Effector memory CD4-positive, alpha-beta T cell (primary cell): ENCODE results near the gene ARGLU1.
A peak's percentile ranks its signal among the peaks of the same experiment; 100 is the strongest.

ENCODE experiments used
- DNase-seq, 3 donors: peaks; one replicate each; pipeline ENCODE4 v3.0.0-alpha.2; 2020
- H3K27ac ChIP-seq: 2 replicates; pipeline ENCODE4 v1.7.0; 2013; ENCODE audit warnings: mild to moderate bottlenecking, low read length, moderate library complexity; ENCODE audit not compliant: insufficient read depth, poor library complexity, severe bottlenecking
- H3K27me3 ChIP-seq: replicated peaks from 2 replicates; pipeline ENCODE4 v1.7.0; 2013; ENCODE audit warnings: mild to moderate bottlenecking, low read length; ENCODE audit not compliant: insufficient read depth, control insufficient read depth, poor library complexity, severe bottlenecking
- H3K36me3 ChIP-seq: 2 replicates; pipeline ENCODE4 v1.7.0; 2013; ENCODE audit warnings: mild to moderate bottlenecking, low read length, moderate library complexity; ENCODE audit not compliant: control insufficient read depth, insufficient read depth
- H3K4me1 ChIP-seq: 2 replicates; pipeline ENCODE4 v1.7.0; 2013; ENCODE audit warnings: low read length, mild to moderate bottlenecking; ENCODE audit not compliant: control insufficient read depth, insufficient read depth, poor library complexity, severe bottlenecking
- H3K4me3 ChIP-seq: 2 replicates; pipeline ENCODE4 v1.7.0; 2013; ENCODE audit warnings: low read length, low read depth, mild to moderate bottlenecking; ENCODE audit not compliant: insufficient read depth, poor library complexity, severe bottlenecking
- H3K9me3 ChIP-seq: 2 replicates; pipeline ENCODE4 v1.7.0; 2013; ENCODE audit warnings: mild to moderate bottlenecking, low read length, moderate library complexity; ENCODE audit not compliant: control insufficient read depth
- total RNA-seq, 3 donors: gene quantifications; one replicate each; lab custom pipeline; 2026; lab: John Stamatoyannopoulos, UW

The ARGLU1 gene, protein sequence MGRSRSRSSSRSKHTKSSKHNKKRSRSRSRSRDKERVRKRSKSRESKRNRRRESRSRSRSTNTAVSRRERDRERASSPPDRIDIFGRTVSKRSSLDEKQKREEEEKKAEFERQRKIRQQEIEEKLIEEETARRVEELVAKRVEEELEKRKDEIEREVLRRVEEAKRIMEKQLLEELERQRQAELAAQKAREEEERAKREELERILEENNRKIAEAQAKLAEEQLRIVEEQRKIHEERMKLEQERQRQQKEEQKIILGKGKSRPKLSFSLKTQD
- total RNA-seq, result 304 to 434 (median 359) reads per million in 3 donors

DNA sequence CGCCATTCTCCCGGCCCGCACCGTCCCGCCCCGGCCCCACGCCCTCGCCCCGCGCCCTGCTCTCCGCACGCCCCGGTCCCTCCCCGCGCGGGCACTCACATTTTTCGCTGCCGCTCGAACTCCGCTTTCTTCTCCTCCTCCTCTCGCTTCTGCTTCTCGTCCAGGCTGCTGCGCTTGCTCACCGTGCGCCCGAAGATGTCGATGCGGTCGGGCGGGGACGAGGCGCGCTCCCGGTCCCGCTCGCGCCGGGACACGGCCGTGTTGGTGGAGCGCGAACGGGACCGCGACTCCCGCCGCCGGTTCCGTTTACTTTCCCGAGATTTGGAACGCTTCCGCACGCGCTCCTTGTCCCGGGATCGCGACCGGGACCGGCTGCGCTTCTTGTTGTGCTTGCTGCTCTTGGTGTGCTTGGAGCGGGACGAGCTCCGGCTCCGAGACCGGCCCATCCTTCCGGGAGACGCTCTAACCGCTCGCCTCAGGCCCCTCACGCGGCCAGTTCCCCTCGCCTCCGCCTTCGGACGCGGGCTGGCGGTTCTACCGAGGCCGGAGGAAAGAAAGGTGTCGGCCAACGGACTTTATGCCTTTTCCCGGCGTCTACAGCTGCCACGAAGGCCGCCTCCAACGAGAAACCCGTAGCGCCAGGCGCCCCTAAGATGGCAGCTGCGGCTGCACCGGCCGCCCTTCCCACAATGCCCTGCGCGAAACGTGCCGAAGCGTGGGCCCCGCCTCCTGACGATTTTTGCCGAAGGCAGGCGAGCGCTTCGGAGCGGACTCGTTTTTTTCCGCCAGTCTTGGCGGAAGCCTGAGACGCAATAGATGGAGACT is at the start of gene ARGLU1:
Gene ARGLU1 (minus strand): TSS at position 664 of the 825 bp plus-strand sequence. CDS start 218 bp downstream, at position 446.
- peaks cover 28% of the 10 kb centered on the region for H3K4me1 ChIP-seq

DNA sequence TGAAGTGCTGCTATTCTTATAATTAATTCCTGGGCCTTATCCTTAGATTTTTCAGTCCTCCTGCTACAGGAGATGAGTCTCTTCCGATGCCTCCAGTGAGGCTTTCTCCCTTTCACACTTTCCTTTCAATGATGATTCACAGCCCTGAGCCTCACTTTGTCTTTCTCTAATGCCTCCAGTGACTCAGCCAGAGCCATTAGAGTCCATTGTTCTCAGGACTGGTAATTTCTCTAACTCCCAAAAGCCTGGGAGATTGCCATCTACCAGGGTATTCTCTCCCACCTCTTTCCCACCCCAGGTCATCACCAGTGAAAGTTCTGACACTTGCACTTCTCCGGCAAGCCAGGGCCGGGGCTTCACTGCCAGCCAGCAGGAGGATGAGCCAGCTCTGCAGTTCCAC is 49.6 kb upstream of the ARGLU1 start:
- no peak overlapping the region for H3K4me3 ChIP-seq
- no peaks in the 10 kb centered on the region for H3K36me3 ChIP-seq
- H3K4me1 ChIP-seq, result peaks cover 5% of the 10 kb centered on the region
- H3K27ac ChIP-seq, result no peak overlapping the region
- no peaks in the 10 kb centered on the region for H3K27me3 ChIP-seq
- no peak for DNase-seq
- no peaks in the 10 kb centered on the region for H3K9me3 ChIP-seq

More for the DNA sequence above, at the start of gene ARGLU1:
- H3K4me3 ChIP-seq, result peak within 1 kb of the TSS; percentile 91
- H3K27me3 ChIP-seq, result no peaks in the 10 kb centered on the region
- H3K36me3 ChIP-seq, result no peaks in the 10 kb centered on the region
- H3K9me3 ChIP-seq, result no peaks in the 10 kb centered on the region
- peak; percentile 82 to 93 (median 92) for DNase-seq
- H3K27ac ChIP-seq, result peak within 1 kb of the TSS; percentile 96

- H3K27ac ChIP-seq, result no peak overlapping the region
- H3K9me3 ChIP-seq, result no peaks in the 10 kb centered on the region
- no peaks in the 10 kb centered on the region for H3K27me3 ChIP-seq
- DNase-seq, result no peak
- H3K36me3 ChIP-seq, result no peaks in the 10 kb centered on the region
- no peak overlapping the region for H3K4me3 ChIP-seq
- peaks cover 5% of the 10 kb centered on the region for H3K4me1 ChIP-seq
Measured at GRCh38 chr13:106616729-106617128, 48.8 kb upstream of the ARGLU1 start.

DNA sequence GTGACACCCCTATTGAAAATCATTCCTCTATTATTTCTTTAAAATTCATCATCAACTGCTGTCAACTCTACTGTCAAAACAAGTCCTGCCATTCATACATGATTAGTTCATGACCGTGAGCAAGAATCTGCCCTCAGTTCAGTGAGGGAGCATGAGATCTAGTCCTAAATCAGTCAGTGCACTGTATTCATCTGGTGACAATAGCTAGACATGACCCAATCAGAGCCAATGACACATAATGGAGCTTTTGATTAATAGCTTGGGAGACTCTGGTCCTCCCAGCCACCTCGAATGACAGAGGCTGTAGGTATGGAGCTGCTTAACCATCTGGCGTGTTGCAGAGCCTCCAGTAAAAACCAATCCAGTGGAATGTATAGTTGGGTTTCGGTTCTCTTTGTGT is 46.9 kb upstream of the ARGLU1 start:
- no peak for DNase-seq
- no peaks in the 10 kb centered on the region for H3K9me3 ChIP-seq
- H3K27me3 ChIP-seq, result no peaks in the 10 kb centered on the region
- no peak overlapping the region for H3K4me3 ChIP-seq
- H3K36me3 ChIP-seq, result no peaks in the 10 kb centered on the region
- no peak overlapping the region for H3K27ac ChIP-seq
- H3K4me1 ChIP-seq, result peaks cover 2% of the 10 kb centered on the region

DNA sequence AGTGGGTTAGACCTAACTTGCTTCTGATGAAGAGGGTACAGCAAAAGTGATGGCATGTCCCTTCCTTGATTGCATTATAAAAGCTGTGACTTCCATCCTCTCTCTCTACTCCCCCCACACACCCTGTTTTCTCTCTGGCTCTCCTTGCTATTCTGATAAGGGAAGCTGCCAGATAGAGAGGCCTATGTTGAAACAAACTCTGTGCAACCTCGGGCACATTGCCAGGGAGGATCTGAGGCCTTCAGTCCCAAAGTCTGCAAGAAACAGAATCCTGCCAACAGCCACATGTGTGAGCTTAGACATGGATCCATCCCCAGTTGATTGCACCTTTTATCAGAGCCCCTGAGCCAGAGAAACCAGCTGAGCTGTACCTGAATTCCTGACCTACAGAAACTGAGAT is 44.8 kb upstream of the ARGLU1 start:
- Histone ChIP-seq H3K27ac (no peak overlapping the region), H3K27me3 (no peaks in the 10 kb centered on the region), H3K9me3 (no peaks in the 10 kb centered on the region), H3K36me3 (no peaks in the 10 kb centered on the region), H3K4me3 (no peak overlapping the region), H3K4me1 (no peaks in the 10 kb centered on the region)
- DNase-seq, result no peak

DNA sequence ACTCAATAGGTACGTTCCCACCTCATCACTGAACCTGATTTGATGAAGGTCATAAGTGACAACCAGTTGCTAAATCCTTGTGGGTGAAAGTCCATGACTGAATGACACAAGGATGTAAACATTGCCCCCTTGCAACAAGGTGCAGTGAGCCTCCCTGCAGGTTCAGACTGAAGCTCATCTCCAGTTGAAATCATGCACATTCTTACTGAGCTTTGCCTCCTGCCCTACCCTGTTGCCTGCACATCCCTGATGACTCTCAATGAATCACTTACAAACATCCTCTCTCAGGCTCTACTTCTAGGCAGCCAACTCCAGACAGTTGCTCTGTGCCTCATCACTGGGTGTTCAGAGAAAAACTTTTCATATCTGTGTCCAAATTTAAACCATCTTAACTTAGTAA is 42.5 kb upstream of the ARGLU1 start:
- Histone ChIP-seq H3K27me3 (no peaks in the 10 kb centered on the region), H3K36me3 (no peaks in the 10 kb centered on the region), H3K4me1 (no peaks in the 10 kb centered on the region), H3K4me3 (no peak overlapping the region), H3K27ac (no peak overlapping the region), H3K9me3 (no peaks in the 10 kb centered on the region)
- no peak for DNase-seq

GRCh38 chr13:106609116-106609515 is 41.2 kb upstream of the ARGLU1 start:
- Histone ChIP-seq H3K4me3 (no peak overlapping the region), H3K4me1 (no peaks in the 10 kb centered on the region)

DNA sequence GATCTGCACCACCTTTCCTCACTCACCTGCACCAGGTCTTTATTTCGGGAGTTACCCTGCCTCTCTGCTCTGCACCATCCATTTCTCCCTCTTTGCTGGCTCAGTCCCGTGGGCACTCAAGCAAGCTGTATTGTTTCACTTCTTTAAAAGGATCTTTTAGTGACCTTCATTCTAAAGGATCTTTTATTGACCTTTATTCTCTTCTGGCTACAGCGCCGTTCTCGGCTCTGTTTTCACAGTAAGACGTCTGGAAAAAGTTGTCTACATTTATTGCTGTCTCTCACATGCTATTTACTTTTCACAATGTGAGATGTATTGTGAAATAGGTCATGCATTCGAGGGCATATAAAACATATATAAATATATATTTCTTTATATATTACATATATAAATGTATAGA is 35.6 kb upstream of the ARGLU1 start:
- H3K27ac ChIP-seq, result no peak overlapping the region
- no peaks in the 10 kb centered on the region for H3K36me3 ChIP-seq
- H3K4me1 ChIP-seq, result no peaks in the 10 kb centered on the region
- H3K9me3 ChIP-seq, result no peaks in the 10 kb centered on the region
- DNase-seq, result no peak
- no peak overlapping the region for H3K4me3 ChIP-seq
- peaks cover 2% of the 10 kb centered on the region for H3K27me3 ChIP-seq

More at GRCh38 chr13:106609116-106609515, 41.2 kb upstream of the ARGLU1 start:
- Histone ChIP-seq H3K36me3 (no peaks in the 10 kb centered on the region), H3K27me3 (peaks cover 1% of the 10 kb centered on the region), H3K9me3 (no peaks in the 10 kb centered on the region), H3K27ac (no peak overlapping the region)
- DNase-seq, result no peak

DNA sequence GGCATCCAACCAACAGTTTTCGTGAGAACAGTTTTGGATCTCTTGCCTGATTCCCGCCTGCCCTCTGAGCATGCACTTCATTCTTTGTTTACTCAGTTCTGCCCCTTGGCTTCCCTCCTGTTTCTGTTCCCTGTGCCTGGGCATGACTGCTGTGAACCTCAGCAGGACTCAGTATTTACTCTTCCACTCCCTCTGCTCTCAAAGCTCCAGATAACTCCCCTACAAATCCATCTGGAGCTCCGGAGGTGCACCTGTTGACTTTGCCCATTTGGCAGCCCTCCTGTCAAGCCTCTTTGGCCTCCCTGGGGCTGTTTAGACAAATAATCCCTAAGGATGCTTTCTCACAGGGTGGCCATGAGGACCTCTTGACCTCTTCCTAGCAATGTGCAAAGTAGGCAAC is 34.2 kb upstream of the ARGLU1 start:
- no peak for DNase-seq
- Histone ChIP-seq H3K27me3 (peaks cover 2% of the 10 kb centered on the region), H3K9me3 (no peaks in the 10 kb centered on the region), H3K36me3 (no peaks in the 10 kb centered on the region), H3K4me1 (no peaks in the 10 kb centered on the region), H3K27ac (no peak overlapping the region), H3K4me3 (no peak overlapping the region)

- Histone ChIP-seq H3K4me1 (no peaks in the 10 kb centered on the region), H3K27me3 (peaks cover 2% of the 10 kb centered on the region), H3K9me3 (no peaks in the 10 kb centered on the region), H3K27ac (no peak overlapping the region), H3K36me3 (no peaks in the 10 kb centered on the region), H3K4me3 (no peak overlapping the region)
- DNase-seq, result no peak
Measured at GRCh38 chr13:106601489-106601888, 33.6 kb upstream of the ARGLU1 start.
